GM13976 (cell line): ENCODE results near the gene SLC9A8.

ENCODE experiments used
- DNase-seq: peaks from one replicate; pipeline ENCODE4 v3.0.0; 2012; ENCODE audit warnings: low spot score
- in situ Hi-C: fragments of 300-500 bp; cut with MboI; formaldehyde crosslinking; loops from one replicate; pipeline ENCODE4 v1.12.0; 2022; ENCODE audit warnings: low sequenced_read_pairs, mixed read lengths, inconsistent platforms; ENCODE audit not compliant: unreplicated experiment
- TF ChIP-seq, protein P1 (sequence below): IDR thresholded peaks from 2 replicates; pipeline ENCODE4 v1.5.1; 2012; ENCODE audit warnings: borderline replicate concordance, mild to moderate bottlenecking; ENCODE audit not compliant: insufficient read depth; ENCODE audit errors: extremely low read depth, missing control alignments, control extremely low read depth

SLC9A8 gene, protein sequence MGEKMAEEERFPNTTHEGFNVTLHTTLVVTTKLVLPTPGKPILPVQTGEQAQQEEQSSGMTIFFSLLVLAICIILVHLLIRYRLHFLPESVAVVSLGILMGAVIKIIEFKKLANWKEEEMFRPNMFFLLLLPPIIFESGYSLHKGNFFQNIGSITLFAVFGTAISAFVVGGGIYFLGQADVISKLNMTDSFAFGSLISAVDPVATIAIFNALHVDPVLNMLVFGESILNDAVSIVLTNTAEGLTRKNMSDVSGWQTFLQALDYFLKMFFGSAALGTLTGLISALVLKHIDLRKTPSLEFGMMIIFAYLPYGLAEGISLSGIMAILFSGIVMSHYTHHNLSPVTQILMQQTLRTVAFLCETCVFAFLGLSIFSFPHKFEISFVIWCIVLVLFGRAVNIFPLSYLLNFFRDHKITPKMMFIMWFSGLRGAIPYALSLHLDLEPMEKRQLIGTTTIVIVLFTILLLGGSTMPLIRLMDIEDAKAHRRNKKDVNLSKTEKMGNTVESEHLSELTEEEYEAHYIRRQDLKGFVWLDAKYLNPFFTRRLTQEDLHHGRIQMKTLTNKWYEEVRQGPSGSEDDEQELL

DNA sequence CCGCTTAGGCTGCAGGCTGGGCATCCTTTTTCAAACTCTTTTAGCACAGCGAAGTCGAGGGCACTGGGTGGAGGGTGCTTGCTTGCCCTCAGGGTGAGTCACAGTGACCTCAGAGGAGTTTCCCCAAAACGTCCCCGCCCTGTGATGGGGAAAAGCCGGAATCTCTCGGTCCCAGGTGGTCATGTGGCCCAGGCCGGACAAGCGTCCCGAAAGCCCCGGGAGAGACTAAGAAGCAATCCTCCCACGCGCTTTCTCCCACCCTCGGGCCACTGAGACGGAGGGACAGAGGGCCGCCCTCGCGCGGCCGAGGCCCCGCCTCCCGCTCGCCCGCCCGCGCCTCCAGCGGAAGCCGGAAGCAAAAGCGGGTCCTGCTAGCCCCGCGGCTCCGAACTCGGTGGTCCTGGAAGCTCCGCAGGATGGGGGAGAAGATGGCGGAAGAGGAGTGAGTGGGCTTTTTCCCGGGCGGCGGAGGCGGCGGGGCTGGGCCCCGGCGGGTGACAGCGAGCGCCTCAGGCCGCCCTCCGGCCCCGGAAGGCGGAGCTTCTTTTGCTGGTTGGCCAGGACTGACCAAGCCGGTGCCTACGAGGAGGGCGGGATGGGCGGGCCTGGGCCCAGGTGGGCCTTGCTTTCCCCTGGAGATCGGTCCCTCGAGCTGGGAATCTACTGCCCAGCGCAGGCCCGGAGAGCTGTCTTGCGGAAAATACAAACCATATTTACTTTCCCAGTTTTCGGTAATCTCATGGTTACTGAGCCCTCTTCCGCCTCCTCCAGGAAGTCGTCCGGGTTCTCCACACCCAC lies at the start of gene SLC9A8:
TSS of gene SLC9A8 (plus strand) at position 322 of the 798 bp plus-strand sequence. CDS start at position 417, 95 bp downstream.
- DNase-seq, result peak; percentile 88
- in situ Hi-C loops, result no loop called here

DNA sequence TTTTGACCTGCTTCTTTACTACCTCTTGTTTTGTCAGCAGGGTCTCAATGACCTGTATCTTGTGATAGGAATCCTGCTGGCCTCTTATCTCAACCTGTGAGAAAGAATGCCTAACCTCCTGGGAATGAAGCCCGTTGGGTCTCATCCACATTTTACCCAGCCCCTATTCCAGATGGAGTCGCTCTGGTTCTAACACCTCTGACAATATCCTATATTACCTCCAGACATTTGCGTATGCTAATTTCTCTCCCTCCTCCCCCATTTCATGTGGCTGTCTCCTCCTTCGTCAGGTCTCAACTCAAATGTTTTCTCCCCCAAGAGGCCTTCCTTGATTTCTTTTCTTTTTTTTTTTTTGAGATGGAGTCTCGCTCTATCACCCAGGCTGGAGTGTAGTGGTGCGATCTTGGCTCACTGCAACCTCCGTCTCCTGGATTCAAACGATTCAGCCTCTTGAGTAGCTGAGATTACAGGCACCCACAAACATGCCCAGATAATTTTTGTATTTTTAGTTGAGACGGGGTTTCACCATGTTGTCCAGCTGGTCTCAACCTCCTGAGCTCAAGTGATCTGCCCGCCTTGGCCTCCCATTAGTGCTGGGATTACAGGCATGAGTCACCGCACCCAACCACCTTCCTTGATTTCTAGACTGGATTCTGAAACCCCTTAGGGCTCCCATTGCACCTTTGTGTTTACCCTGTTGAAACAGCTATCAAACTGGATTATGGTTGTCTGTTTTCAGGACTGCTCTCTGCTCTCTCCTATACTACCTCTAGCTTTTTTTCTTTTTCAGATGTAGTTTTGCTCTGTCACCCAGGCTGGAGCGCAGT lies 49.5 kb upstream of the SLC9A8 start:
- TF ChIP-seq, protein P1, sequence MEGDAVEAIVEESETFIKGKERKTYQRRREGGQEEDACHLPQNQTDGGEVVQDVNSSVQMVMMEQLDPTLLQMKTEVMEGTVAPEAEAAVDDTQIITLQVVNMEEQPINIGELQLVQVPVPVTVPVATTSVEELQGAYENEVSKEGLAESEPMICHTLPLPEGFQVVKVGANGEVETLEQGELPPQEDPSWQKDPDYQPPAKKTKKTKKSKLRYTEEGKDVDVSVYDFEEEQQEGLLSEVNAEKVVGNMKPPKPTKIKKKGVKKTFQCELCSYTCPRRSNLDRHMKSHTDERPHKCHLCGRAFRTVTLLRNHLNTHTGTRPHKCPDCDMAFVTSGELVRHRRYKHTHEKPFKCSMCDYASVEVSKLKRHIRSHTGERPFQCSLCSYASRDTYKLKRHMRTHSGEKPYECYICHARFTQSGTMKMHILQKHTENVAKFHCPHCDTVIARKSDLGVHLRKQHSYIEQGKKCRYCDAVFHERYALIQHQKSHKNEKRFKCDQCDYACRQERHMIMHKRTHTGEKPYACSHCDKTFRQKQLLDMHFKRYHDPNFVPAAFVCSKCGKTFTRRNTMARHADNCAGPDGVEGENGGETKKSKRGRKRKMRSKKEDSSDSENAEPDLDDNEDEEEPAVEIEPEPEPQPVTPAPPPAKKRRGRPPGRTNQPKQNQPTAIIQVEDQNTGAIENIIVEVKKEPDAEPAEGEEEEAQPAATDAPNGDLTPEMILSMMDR, result no peak
- no peak for DNase-seq
- in situ Hi-C loops, result no loop called here

More for the DNA sequence above, at the start of gene SLC9A8:
- TF ChIP-seq, protein P1, result no peak

DNA sequence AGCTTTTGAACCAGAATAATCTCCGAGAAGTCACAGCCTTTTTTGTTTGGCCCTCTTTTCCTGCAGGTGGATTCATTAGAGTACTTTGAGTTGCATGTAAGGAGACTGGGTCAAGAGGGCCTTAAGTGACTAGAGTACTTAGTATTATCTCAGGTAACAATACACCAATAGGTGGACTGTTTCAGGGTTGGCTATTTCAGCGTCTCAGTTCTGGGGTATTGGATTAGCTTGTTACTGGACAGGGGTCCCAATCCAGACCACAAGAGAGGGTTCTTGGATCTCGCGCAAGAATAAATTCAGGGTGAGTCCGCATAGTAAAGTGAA lies 47.3 kb upstream of the SLC9A8 start:
- in situ Hi-C loops, result no loop called here
- no peak for DNase-seq
- TF ChIP-seq, protein P1, result no peak

DNA sequence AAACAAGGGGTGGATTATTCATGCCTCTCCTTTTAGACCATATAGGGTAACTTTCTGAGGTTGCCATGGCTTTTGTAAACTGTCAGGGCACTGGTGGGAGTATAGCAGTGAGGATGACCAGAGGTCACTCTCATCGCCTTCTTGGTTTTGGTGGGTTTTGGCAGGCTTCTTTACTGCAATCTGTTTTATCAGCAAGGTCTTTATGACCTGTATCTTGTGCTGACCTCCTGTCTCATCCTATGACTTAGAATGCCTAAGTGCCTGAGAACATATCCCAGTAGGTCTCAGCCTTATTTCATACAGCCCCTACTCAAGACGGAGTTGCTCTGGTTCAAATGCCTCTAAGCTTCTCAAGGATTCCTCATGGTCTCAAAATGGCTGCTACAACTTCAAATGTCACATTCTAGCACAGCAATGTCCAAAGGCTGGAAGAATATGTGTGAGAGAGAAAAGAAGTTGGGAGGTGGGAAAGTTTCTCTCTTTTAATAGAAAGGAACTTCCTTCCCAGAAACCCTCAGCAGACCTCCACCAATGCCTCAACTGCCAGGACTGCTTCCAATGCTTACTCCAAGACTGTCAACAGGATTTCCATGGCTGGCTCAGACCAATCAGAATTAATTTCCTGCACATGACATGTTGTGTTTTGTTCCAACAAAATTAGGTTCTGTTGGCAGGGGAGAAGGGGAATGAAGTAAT lies 46.6 kb upstream of the SLC9A8 start:
- DNase-seq, result no peak
- TF ChIP-seq, protein P1, result no peak
- in situ Hi-C loops, result no loop called here

DNA sequence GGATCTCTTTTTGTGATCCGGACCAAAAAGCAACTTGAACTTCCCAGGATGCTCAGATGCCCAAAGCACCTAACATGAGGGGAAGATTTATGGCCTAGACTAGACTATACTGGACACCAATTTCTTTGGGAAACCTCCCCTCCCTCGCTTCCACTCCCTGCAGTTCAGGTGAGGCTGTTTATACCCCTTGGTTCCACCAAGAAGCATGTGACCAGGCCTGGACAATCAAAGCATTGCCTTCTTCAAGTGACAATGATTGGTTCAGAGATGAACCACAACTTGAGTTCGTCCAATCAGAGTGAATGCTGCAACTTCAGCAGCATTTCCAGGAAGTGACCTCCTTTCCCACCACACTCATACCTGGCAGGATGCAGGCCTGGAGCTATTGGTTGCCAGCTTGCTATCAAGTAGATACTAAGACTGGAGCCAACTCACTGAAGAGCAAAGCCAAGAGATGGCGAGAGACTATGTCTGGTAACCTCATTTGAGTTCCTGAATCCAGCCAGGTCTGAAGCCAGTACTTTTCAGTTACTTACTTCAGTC lies 45.6 kb upstream of the SLC9A8 start:
- DNase-seq, result no peak
- in situ Hi-C loops, result no loop called here
- TF ChIP-seq, protein P1, result no peak
